HCT116 (cell line): Measurements from ENCODE around the gene SLC6A8.

Experiments used
- POLR2A ChIP-seq: IDR thresholded peaks from 2 replicates; pipeline ENCODE4 v1.7.0; 2011; ENCODE audit warnings: borderline replicate concordance; ENCODE audit not compliant: insufficient read depth, insufficient read length; ENCODE audit errors: extremely low read depth
- ZNF274 ChIP-seq: fragments of 200-500 bp; sonication (Bioruptor generic); IDR thresholded peaks from 2 replicates; pipeline ENCODE4 v1.6.1; 2014; ENCODE audit warnings: mild to moderate bottlenecking, low read depth, low read length, inconsistent platforms

DNA sequence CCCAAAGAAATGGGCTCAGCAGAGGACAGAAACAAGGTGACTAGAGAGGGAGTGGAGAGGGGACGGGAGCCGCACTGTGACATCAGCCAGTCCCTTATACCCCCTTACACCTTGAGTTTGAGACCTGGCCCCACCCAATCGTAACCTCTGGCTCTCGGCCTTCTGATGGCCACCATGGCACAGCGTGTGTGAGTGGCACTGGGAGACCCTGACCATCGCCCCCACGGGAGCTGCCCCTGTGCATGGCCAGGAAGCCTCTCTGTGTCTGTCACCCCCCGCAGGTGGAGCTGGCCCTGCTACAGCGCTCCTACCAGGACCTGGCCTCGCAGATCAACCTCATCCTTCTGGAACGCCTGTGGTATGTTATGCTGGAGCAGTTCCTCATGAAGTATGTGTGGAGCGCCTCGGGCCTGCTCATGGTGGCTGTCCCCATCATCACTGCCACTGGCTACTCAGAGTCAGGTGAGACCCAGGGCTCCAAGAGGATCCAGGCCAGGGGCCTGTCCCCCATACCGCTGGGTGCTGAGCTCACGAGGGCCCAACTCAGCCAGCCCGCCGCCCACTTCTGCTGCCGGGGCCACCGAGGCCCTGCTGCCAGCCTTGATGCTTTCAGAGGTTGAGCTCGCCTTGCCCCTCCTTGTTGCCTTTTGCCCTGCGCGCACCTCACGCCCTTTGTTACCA lies 41.4 kb downstream of the SLC6A8 start:
- no peak for TF ChIP-seq ZNF274
- no peak for TF ChIP-seq POLR2A
